Neuronal stem cell (in vitro differentiated cells): Measurements from ENCODE around the gene KCNJ13.

Experiments
- DNase-seq: peaks from one replicate; pipeline ENCODE4 v3.0.0-alpha.2; 2013; ENCODE audit warnings: low spot score
- H2AFZ ChIP-seq: one replicate; pipeline ENCODE4 v1.6.1; 2013; ENCODE audit warnings: mild to moderate bottlenecking, low read length, inconsistent platforms
- H2AK5ac ChIP-seq: 2 replicates; pipeline ENCODE4 v1.6.1; 2013; ENCODE audit warnings: low read depth, mild to moderate bottlenecking, inconsistent platforms, low read length, moderate library complexity, mixed read lengths
- H2BK120ac ChIP-seq: 2 replicates; pipeline ENCODE4 v1.6.1; 2013; ENCODE audit warnings: low read depth, mild to moderate bottlenecking, inconsistent platforms, low read length, moderate library complexity, mixed read lengths
- H2BK12ac ChIP-seq: one replicate; pipeline ENCODE4 v1.6.1; 2013; ENCODE audit warnings: low read length, inconsistent platforms
- H2BK15ac ChIP-seq: 2 replicates; pipeline ENCODE4 v1.6.1; 2013; ENCODE audit warnings: mild to moderate bottlenecking, low read length, inconsistent platforms, mixed read lengths
- H2BK5ac ChIP-seq: one replicate; pipeline ENCODE4 v1.6.1; 2013; ENCODE audit warnings: inconsistent platforms, mild to moderate bottlenecking, low read length, moderate library complexity
- H3K14ac ChIP-seq: one replicate; pipeline ENCODE4 v1.6.1; 2013; ENCODE audit warnings: low read length, inconsistent platforms
- H3K18ac ChIP-seq: 2 replicates; pipeline ENCODE4 v1.6.1; 2013; ENCODE audit warnings: low read length, inconsistent platforms
- H3K23ac ChIP-seq: 2 replicates; pipeline ENCODE4 v1.6.1; 2013; ENCODE audit warnings: low read depth, mild to moderate bottlenecking, mixed read lengths, low read length, inconsistent platforms; ENCODE audit not compliant: poor library complexity
- H3K27ac ChIP-seq: replicated peaks from 3 replicates; pipeline ENCODE4 v1.5.1; 2013; ENCODE audit warnings: low read length, inconsistent platforms
- H3K27me3 ChIP-seq, 3 experiments: 2 replicates each; pipeline ENCODE4 v1.6.1; 2013; ENCODE audit warnings: low read length in 3 of 3, mild to moderate bottlenecking in 2 of 3, inconsistent platforms in 1 of 3, low read depth in 1 of 3, mixed read lengths in 1 of 3, moderate library complexity in 1 of 3; ENCODE audit not compliant: control insufficient read depth in 3 of 3, insufficient read depth in 3 of 3
- H3K36me3 ChIP-seq, 2 donors: replicated peaks in 1 of 2; 2 replicates each; pipeline ENCODE4 v1.6.1; 2013; ENCODE audit warnings: low read length in 2 of 2; ENCODE audit not compliant: control insufficient read depth in 2 of 2, insufficient read depth in 2 of 2
- H3K4ac ChIP-seq: 2 replicates; pipeline ENCODE4 v1.6.1; 2013; ENCODE audit warnings: inconsistent platforms, mild to moderate bottlenecking, low read length, moderate library complexity
- H3K4me1 ChIP-seq, 2 donors: 1 replicate in 1 of 2; 2 replicates in 1 of 2; pipeline ENCODE4 v1.6.1; 2013; ENCODE audit warnings: low read length in 2 of 2, low read depth in 1 of 2; ENCODE audit not compliant: control insufficient read depth in 2 of 2, insufficient read depth in 1 of 2
- H3K4me2 ChIP-seq: one replicate; pipeline ENCODE4 v1.6.1; 2013; ENCODE audit warnings: mild to moderate bottlenecking, low read length, inconsistent platforms; ENCODE audit not compliant: insufficient read depth, poor library complexity, severe bottlenecking
- H3K4me3 ChIP-seq, 2 donors: 2 replicates each; pipeline ENCODE4 v1.5.1; 2013; ENCODE audit warnings: low read length in 2 of 2, mild to moderate bottlenecking in 2 of 2, inconsistent platforms in 1 of 2, moderate library complexity in 1 of 2
- H3K79me1 ChIP-seq: one replicate; pipeline ENCODE4 v1.6.1; 2013; ENCODE audit warnings: low read depth, mild to moderate bottlenecking, inconsistent platforms, low read length, moderate library complexity
- H3K9ac ChIP-seq: one replicate; pipeline ENCODE4 v1.6.1; 2013; ENCODE audit warnings: mild to moderate bottlenecking, low read depth, low read length, inconsistent platforms; ENCODE audit not compliant: poor library complexity
- H3K9me3 ChIP-seq, 2 donors: replicated peaks in 1 of 2; 2 replicates each; pipeline versions ENCODE3 to v1.6.1; 2013; ENCODE audit warnings: low read length in 2 of 2, mild to moderate bottlenecking in 2 of 2, inconsistent platforms in 1 of 2, low read depth in 1 of 2, mixed read lengths in 1 of 2, moderate library complexity in 1 of 2; ENCODE audit not compliant: control insufficient read depth in 2 of 2, insufficient read depth in 1 of 2
- H4K8ac ChIP-seq: one replicate; pipeline ENCODE4 v1.6.1; 2013; ENCODE audit warnings: low read depth, mild to moderate bottlenecking, inconsistent platforms, low read length, moderate library complexity
- H4K91ac ChIP-seq: one replicate; pipeline ENCODE4 v1.6.1; 2013; ENCODE audit warnings: low read length, low read depth, mild to moderate bottlenecking, inconsistent platforms; ENCODE audit not compliant: poor library complexity
- WGBS, 2 donors: extraction: QIAGEN DNeasy Blood & Tissue Kit; methylation state at CpG; one replicate each; pipeline ENCODE4 v1.1.7; 2013; ENCODE audit warnings: missing lambda C conversion rate in 2 of 2, mixed read lengths in 1 of 2; ENCODE audit not compliant: insufficient read length in 2 of 2, insufficient replicate concordance in 1 of 2; ENCODE audit errors: extremely low coverage in 2 of 2; 5-methylcytosine and 5-hydroxymethylcytosine counted together

Gene KCNJ13

GRCh38 chr2:232798187-232798586 lies 21.8 kb upstream of the KCNJ13 start:
- Histone ChIP-seq H2BK12ac (no peak overlapping the region), H3K9me3 (peaks cover 0 to 22% of the 10 kb centered on the region in 2 donors)

GRCh38 chr2:232795920-232796319 lies 19.6 kb upstream of the KCNJ13 start:
- Histone ChIP-seq H4K91ac (no peak overlapping the region), H2BK12ac (no peak overlapping the region), H2AK5ac (no peak overlapping the region), H3K9me3 (peaks cover 0 to 5% of the 10 kb centered on the region in 2 donors), H3K4me1 (peaks cover 0 to 1% of the 10 kb centered on the region in 2 donors), H3K27ac (no peak overlapping the region), H3K36me3 (peaks cover 16 to 99% of the 10 kb centered on the region in 2 donors), H4K8ac (no peak overlapping the region), H3K14ac (no peak overlapping the region), H3K9ac (no peak overlapping the region), H2BK15ac (no peak overlapping the region), H2AFZ (no peak overlapping the region), H3K4ac (no peak overlapping the region), H3K79me1 (no peaks in the 10 kb centered on the region), H3K18ac (no peak overlapping the region), H2BK120ac (no peak overlapping the region), H3K27me3 (no peaks in the 10 kb centered on the region), H3K4me2 (no peak overlapping the region), H2BK5ac (no peak overlapping the region), H3K23ac (no peak overlapping the region), H3K4me3 (no peak overlapping the region)
- no peak for DNase-seq
- WGBS, 2 donors = no CpG with 5 or more reads among the region's 1 CpG

More at GRCh38 chr2:232798187-232798586, 21.8 kb upstream of the KCNJ13 start:
- H3K4me3 ChIP-seq = no peak overlapping the region
- H3K79me1 ChIP-seq = no peaks in the 10 kb centered on the region
- no peak overlapping the region for H3K18ac ChIP-seq
- no peak overlapping the region for H2BK15ac ChIP-seq
- peaks cover 9 to 93% of the 10 kb centered on the region in 2 donors for H3K36me3 ChIP-seq
- H2AFZ ChIP-seq = no peak overlapping the region
- H2AK5ac ChIP-seq = no peak overlapping the region
- H3K4me2 ChIP-seq = no peak overlapping the region
- H4K8ac ChIP-seq = no peak overlapping the region
- no peak overlapping the region for H3K23ac ChIP-seq
- no peaks in the 10 kb centered on the region for H3K27me3 ChIP-seq
- no peak overlapping the region for H4K91ac ChIP-seq
- H3K14ac ChIP-seq = no peak overlapping the region
- no peak for DNase-seq
- no peak overlapping the region for H3K9ac ChIP-seq
- H3K27ac ChIP-seq = no peak overlapping the region
- no peak overlapping the region for H3K4ac ChIP-seq
- H2BK5ac ChIP-seq = no peak overlapping the region
- no peak overlapping the region for H2BK120ac ChIP-seq
- no peaks in the 10 kb centered on the region for H3K4me1 ChIP-seq

- Histone ChIP-seq H3K79me1 (no peaks in the 10 kb centered on the region), H3K27ac (no peak overlapping the region), H2BK5ac (no peak overlapping the region), H3K9ac (no peak overlapping the region), H4K8ac (no peak overlapping the region), H3K4me3 (no peak overlapping the region), H4K91ac (no peak overlapping the region), H2AK5ac (no peak overlapping the region), H2BK12ac (no peak overlapping the region), H3K4ac (no peak overlapping the region), H2AFZ (no peak overlapping the region), H2BK120ac (no peak overlapping the region), H3K23ac (no peak overlapping the region), H3K4me2 (no peak overlapping the region), H3K14ac (no peak overlapping the region), H3K18ac (no peak overlapping the region), H3K9me3 (no peaks in the 10 kb centered on the region), H3K4me1 (peaks cover 0 to 1% of the 10 kb centered on the region in 2 donors), H2BK15ac (no peak overlapping the region), H3K27me3 (no peaks in the 10 kb centered on the region), H3K36me3 (peaks cover 21 to 99% of the 10 kb centered on the region in 2 donors)
- no peak for DNase-seq
- no CpG with 5 or more reads among the region's 1 CpG for WGBS, 2 donors
Measured at GRCh38 chr2:232794981-232795380, 18.6 kb upstream of the KCNJ13 start.

GRCh38 chr2:232793271-232793670 lies 16.9 kb upstream of the KCNJ13 start:
- no peak overlapping the region for H3K4me2 ChIP-seq

More at GRCh38 chr2:232793271-232793670, 16.9 kb upstream of the KCNJ13 start:
- Histone ChIP-seq H3K4me1 (peaks cover 0 to 1% of the 10 kb centered on the region in 2 donors), H3K9me3 (no peaks in the 10 kb centered on the region), H3K9ac (no peak overlapping the region), H4K8ac (no peak overlapping the region), H3K79me1 (no peaks in the 10 kb centered on the region), H2BK15ac (no peak overlapping the region), H2AK5ac (no peak overlapping the region), H2BK5ac (no peak overlapping the region), H3K27ac (no peak overlapping the region), H3K27me3 (no peaks in the 10 kb centered on the region), H3K36me3 (peaks cover 23 to 99% of the 10 kb centered on the region in 2 donors), H3K18ac (no peak overlapping the region), H2AFZ (no peak overlapping the region), H2BK120ac (no peak overlapping the region), H4K91ac (no peak overlapping the region), H3K14ac (no peak overlapping the region), H2BK12ac (no peak overlapping the region), H3K4ac (no peak overlapping the region), H3K23ac (no peak overlapping the region), H3K4me3 (no peak overlapping the region)
- DNase-seq = no peak
- WGBS, 2 donors = 100% methylated on average over 1 to 2 of the region's 4 CpGs
